Ramos (cell line): ENCODE data around the gene MSI2.

ENCODE experiments used
- in situ Hi-C: fragments of 300-500 bp; cut with MboI; formaldehyde crosslinking; loops from one replicate; pipeline ENCODE4 v1.14.3; 2022; ENCODE audit warnings: low sequenced_read_pairs; ENCODE audit not compliant: unreplicated experiment

Gene MSI2

GRCh38 chr17:57311281-57312216 lies 55.2 kb downstream of the MSI2 start:
- in situ Hi-C loops: no loop called here

GRCh38 chr17:57312242-57312641 lies 55.9 kb downstream of the MSI2 start:
- in situ Hi-C loops: no loop called here

GRCh38 chr17:57313097-57313835 lies 56.9 kb downstream of the MSI2 start:
- in situ Hi-C loops: no loop called here

GRCh38 chr17:57315061-57316015 lies 59.0 kb downstream of the MSI2 start:
- in situ Hi-C loops: no loop called here

GRCh38 chr17:57316361-57316760 lies 60.0 kb downstream of the MSI2 start:
- in situ Hi-C loops: no loop called here

- in situ Hi-C loops: no loop called here
Observed at GRCh38 chr17:57317079-57317478, 60.8 kb downstream of the MSI2 start.

GRCh38 chr17:57318913-57319312 lies 62.6 kb downstream of the MSI2 start:
- in situ Hi-C loops: no loop called here

GRCh38 chr17:57319806-57320205 lies 63.5 kb downstream of the MSI2 start:
- in situ Hi-C loops: no loop called here

GRCh38 chr17:57323391-57323790 lies 67.1 kb downstream of the MSI2 start:
- in situ Hi-C loops: no loop called here

- in situ Hi-C loops: no loop called here
Observed at GRCh38 chr17:57324060-57324459, 67.7 kb downstream of the MSI2 start.

- in situ Hi-C loops: no loop called here
Observed at GRCh38 chr17:57324631-57325030, 68.3 kb downstream of the MSI2 start.

- in situ Hi-C loops: no loop called here
Observed at GRCh38 chr17:57326336-57326735, 70.0 kb downstream of the MSI2 start.

- in situ Hi-C loops: no loop called here
Observed at GRCh38 chr17:57326764-57327163, 70.4 kb downstream of the MSI2 start.

GRCh38 chr17:57327176-57327970 lies 71.0 kb downstream of the MSI2 start:
- in situ Hi-C loops: no loop called here

- in situ Hi-C loops: no loop called here
Observed at GRCh38 chr17:57328109-57328882, 72.0 kb downstream of the MSI2 start.

GRCh38 chr17:57329380-57330214 lies 73.3 kb downstream of the MSI2 start:
- in situ Hi-C loops: no loop called here

GRCh38 chr17:57330587-57330986 lies 74.3 kb downstream of the MSI2 start:
- in situ Hi-C loops: no loop called here

GRCh38 chr17:57331423-57331822 lies 75.1 kb downstream of the MSI2 start:
- in situ Hi-C loops: no loop called here
